HEK293 (cell line): ENCODE measurements around the gene KCNK3.

Experiments used
- CTCF ChIA-PET: fragments of 350-600 bp; formaldehyde crosslinking; extraction: SDS; loops from one replicate; lab custom pipeline; 2021; ENCODE audit warnings: antibody characterized with exemption; lab: Yijun Ruan, JAX
- POLR2A ChIA-PET: fragments of 300-600 bp; formaldehyde crosslinking; extraction: SDS; loops from one replicate; lab custom pipeline; 2020; ENCODE audit warnings: antibody characterized with exemption, inconsistent platforms; lab: Yijun Ruan, JAX
- H3K27ac ChIP-seq: fragments of 200-500 bp; sonication (Bioruptor generic); 2 replicates; pipeline ENCODE4 v1.5.1; 2014; ENCODE audit warnings: low read depth, low read length, control low read depth, inconsistent platforms; ENCODE audit errors: extremely low read depth
- H3K36me3 ChIP-seq, 2 experiments: fragments of 200-500 bp in 1 of 2; sonication (Bioruptor generic) in 1 of 2; 1 replicate in 1 of 2; 2 replicates in 1 of 2; pipeline ENCODE4 v1.5.1; 2014 to 2017; ENCODE audit warnings: inconsistent platforms in 2 of 2, low read length in 2 of 2; ENCODE audit not compliant: control insufficient read depth in 2 of 2, insufficient read depth in 1 of 2
- H3K4me1 ChIP-seq: fragments of 200-500 bp; sonication (Bioruptor generic); 2 replicates; pipeline ENCODE4 v1.5.1; 2014; ENCODE audit warnings: mild to moderate bottlenecking, low read length, inconsistent platforms; ENCODE audit not compliant: control insufficient read depth, insufficient read depth
- H3K4me3 ChIP-seq: 2 replicates; pipeline ENCODE4 v1.5.1; 2011; ENCODE audit warnings: low read depth, mild to moderate bottlenecking, control low read depth, low read length, moderate library complexity
- H3K9me3 ChIP-seq: fragments of 200-500 bp; sonication (Bioruptor generic); 2 replicates; pipeline ENCODE4 v1.5.1; 2014; ENCODE audit warnings: low read depth, low read length, inconsistent platforms; ENCODE audit not compliant: control insufficient read depth, insufficient read depth
- AEBP2 ChIP-seq: fragments of 450-650 bp; formaldehyde crosslinking; IDR thresholded peaks from 2 replicates; pipeline ENCODE4 v1.5.1; 2016; ENCODE audit warnings: missing biosample characterization, missing genetic modification characterization, borderline replicate concordance
- MEIS1 ChIP-seq: sonication (generic); formaldehyde crosslinking; IDR thresholded peaks from 2 replicates; pipeline ENCODE4 v1.8.1; 2022; ENCODE audit warnings: missing genetic modification reagents, mild to moderate bottlenecking, borderline replicate concordance
- OVOL3 ChIP-seq: fragments of 450-650 bp; formaldehyde crosslinking; IDR thresholded peaks from 2 replicates; pipeline ENCODE4 v1.5.1; 2016; ENCODE audit warnings: missing biosample characterization, missing genetic modification characterization
- PRDM1 ChIP-seq: fragments of 450-650 bp; formaldehyde crosslinking; IDR thresholded peaks from 2 replicates; pipeline ENCODE4; 2016; ENCODE audit warnings: missing biosample characterization, missing genetic modification characterization
- SP3 ChIP-seq: fragments of 450-650 bp; formaldehyde crosslinking; IDR thresholded peaks from 2 replicates; pipeline ENCODE4 v1.5.1; 2016; ENCODE audit warnings: missing biosample characterization, missing genetic modification characterization
- TRIM28 ChIP-seq: IDR thresholded peaks from 2 replicates; pipeline ENCODE4 v1.6.1; 2011; ENCODE audit warnings: low read length, control low read depth, borderline replicate concordance
- ZBTB8A ChIP-seq: fragments of 450-650 bp; formaldehyde crosslinking; IDR thresholded peaks from 2 replicates; pipeline ENCODE4 v1.5.1; 2016; ENCODE audit warnings: missing biosample characterization, missing genetic modification characterization
- ZNF10 ChIP-seq: fragments of 450-650 bp; formaldehyde crosslinking; IDR thresholded peaks from 2 replicates; pipeline ENCODE4 v1.5.1; 2017; ENCODE audit warnings: missing biosample characterization, missing genetic modification characterization
- ZNF140 ChIP-seq: fragments of 450-650 bp; formaldehyde crosslinking; IDR thresholded peaks from 2 replicates; pipeline ENCODE4 v1.5.1; 2016; ENCODE audit warnings: missing biosample characterization, missing genetic modification characterization
- ZNF175 ChIP-seq: fragments of 450-650 bp; formaldehyde crosslinking; IDR thresholded peaks from 2 replicates; pipeline ENCODE4 v1.5.1; 2016; ENCODE audit warnings: missing biosample characterization, missing genetic modification characterization
- ZNF23 ChIP-seq: fragments of 450-650 bp; formaldehyde crosslinking; IDR thresholded peaks from 2 replicates; pipeline ENCODE4 v1.5.1; 2016; ENCODE audit warnings: missing biosample characterization, missing genetic modification characterization, borderline replicate concordance
- ZNF26 ChIP-seq: fragments of 450-650 bp; formaldehyde crosslinking; IDR thresholded peaks from 2 replicates; pipeline ENCODE4 v1.5.1; 2016; ENCODE audit warnings: missing biosample characterization, missing genetic modification characterization
- ZNF280D ChIP-seq: fragments of 450-650 bp; formaldehyde crosslinking; IDR thresholded peaks from 2 replicates; pipeline ENCODE4 v1.5.1; 2016; ENCODE audit warnings: missing biosample characterization, missing genetic modification characterization
- ZNF423 ChIP-seq: fragments of 450-650 bp; formaldehyde crosslinking; IDR thresholded peaks from 2 replicates; pipeline ENCODE4 v1.5.1; 2016; ENCODE audit warnings: missing biosample characterization, missing genetic modification characterization
- ZNF48 ChIP-seq: fragments of 450-650 bp; formaldehyde crosslinking; IDR thresholded peaks from 2 replicates; pipeline ENCODE4 v1.5.1; 2016; ENCODE audit warnings: missing biosample characterization, missing genetic modification characterization
- ZNF654 ChIP-seq: fragments of 450-650 bp; formaldehyde crosslinking; IDR thresholded peaks from 2 replicates; pipeline ENCODE4 v1.5.1; 2016; ENCODE audit warnings: low read depth, missing biosample characterization, missing genetic modification characterization
- ZNF658 ChIP-seq: fragments of 450-650 bp; formaldehyde crosslinking; IDR thresholded peaks from 2 replicates; pipeline ENCODE4; 2016; ENCODE audit warnings: missing biosample characterization, missing genetic modification characterization
- ZNF76 ChIP-seq: fragments of 450-650 bp; formaldehyde crosslinking; IDR thresholded peaks from 2 replicates; pipeline ENCODE4; 2016; ENCODE audit warnings: low read depth, missing biosample characterization, missing genetic modification characterization, borderline replicate concordance
- ZNF777 ChIP-seq: fragments of 450-650 bp; formaldehyde crosslinking; IDR thresholded peaks from 2 replicates; pipeline ENCODE4 v1.5.1; 2017; ENCODE audit warnings: missing biosample characterization, missing genetic modification characterization, borderline replicate concordance

The KCNK3 gene

GRCh38 chr2:26682155-26682554 lies 10.4 kb upstream of the KCNK3 start:
- ChIA-PET POLR2A (no interaction called here), CTCF (interaction anchor here (1.3 kb wide), 1 partner anchor 64 kb away, joined by 4 read pairs; no protein-coding TSS in a partner anchor)
- no peaks in the 10 kb centered on the region for H3K4me1 ChIP-seq
- H3K36me3 ChIP-seq, result no peaks in the 10 kb centered on the region
- no peak overlapping the region for H3K27ac ChIP-seq
- TF ChIP-seq ZNF10 (no peak), ZNF140 (no peak)
- H3K4me3 ChIP-seq, result no peak overlapping the region
- no peaks in the 10 kb centered on the region for H3K9me3 ChIP-seq

GRCh38 chr2:26683583-26683982 lies 8.9 kb upstream of the KCNK3 start:
- Histone ChIP-seq H3K36me3 (no peaks in the 10 kb centered on the region), H3K4me1 (no peaks in the 10 kb centered on the region), H3K27ac (no peak overlapping the region), H3K4me3 (no peak overlapping the region), H3K9me3 (no peaks in the 10 kb centered on the region)
- ChIA-PET POLR2A (no interaction called here), CTCF (interaction anchor here (1.2 kb wide), 1 partner anchor 64 kb away, joined by 4 read pairs; no protein-coding TSS in a partner anchor)
- no peak for TF ChIP-seq ZNF777 (tag by site-specific recombination)
- TF ChIP-seq, all 188 proteins: peak for 0

- H3K36me3 ChIP-seq, result no peaks in the 10 kb centered on the region
- no peaks in the 10 kb centered on the region for H3K9me3 ChIP-seq
- no peak overlapping the region for H3K4me3 ChIP-seq
- no peaks in the 10 kb centered on the region for H3K4me1 ChIP-seq
- POLR2A ChIA-PET, result no interaction called here
- TF ChIP-seq ZNF48 (no peak), ZNF23 (tag by site-specific recombination) (no peak), SP3 (tag by site-specific recombination) (no peak)
- no peak overlapping the region for H3K27ac ChIP-seq
- CTCF ChIA-PET, result interaction anchor here (0.6 kb wide), 2 partner anchors 242 to 1105 kb away, joined by 4 read pairs; no protein-coding TSS in a partner anchor
Observed at GRCh38 chr2:26685341-26685740, 7.2 kb upstream of the KCNK3 start.

GRCh38 chr2:26685989-26686839 lies 6.3 kb upstream of the KCNK3 start:
- Histone ChIP-seq H3K9me3 (no peaks in the 10 kb centered on the region), H3K27ac (no peak overlapping the region), H3K36me3 (no peaks in the 10 kb centered on the region), H3K4me1 (no peaks in the 10 kb centered on the region), H3K4me3 (no peak overlapping the region)
- ChIA-PET CTCF (no interaction called here), POLR2A (no interaction called here)
- TF ChIP-seq ZNF658 (tag by site-specific recombination) (no peak), PRDM1 (no peak), ZNF280D (tag by site-specific recombination) (no peak), TRIM28 (no peak), ZNF26 (tag by site-specific recombination) (no peak), AEBP2 (tag by site-specific recombination) (no peak), ZNF654 (no peak), MEIS1 (CRISPR knock-in tag) (no peak), ZBTB8A (no peak), OVOL3 (tag by site-specific recombination) (no peak), ZNF175 (tag by site-specific recombination) (no peak), ZNF76 (tag by site-specific recombination) (no peak), ZNF423 (tag by site-specific recombination) (no peak)
